HG02970 (cell line): ENCODE data around the gene SPAG6.

Experiments used
- ATAC-seq: cut with Tn5 transposase; IDR thresholded peaks from one replicate; pipeline ENCODE4 v1.9.1; 2021; ENCODE audit warnings: mild to moderate bottlenecking, moderate library complexity, moderate number of reproducible peaks; ENCODE audit not compliant: unreplicated experiment, low FRiP score

Gene SPAG6

GRCh38 chr10:22455068-22455857, 110.0 kb downstream of the SPAG6 start:
- no peak for ATAC-seq

DNA sequence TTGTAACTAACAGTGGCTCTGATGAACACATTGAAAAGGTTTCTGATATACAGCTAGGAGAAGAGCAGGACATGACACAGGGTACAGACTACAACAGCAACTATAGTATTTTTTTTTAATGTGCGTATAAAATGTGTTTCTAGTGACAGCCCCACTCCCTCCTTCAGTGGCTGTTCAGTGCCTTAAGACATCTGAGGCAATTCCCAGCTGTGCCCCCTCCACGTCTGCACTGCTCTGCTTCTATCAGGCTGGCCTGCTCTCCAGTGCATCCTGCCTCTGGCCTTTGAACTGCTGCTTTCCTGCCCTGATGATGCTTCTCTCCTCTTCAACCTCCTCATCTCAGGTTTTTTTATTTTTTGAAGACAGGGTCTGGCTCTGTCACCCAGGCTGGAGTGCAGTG, 111.2 kb downstream of the SPAG6 start:
- no peak for ATAC-seq

DNA sequence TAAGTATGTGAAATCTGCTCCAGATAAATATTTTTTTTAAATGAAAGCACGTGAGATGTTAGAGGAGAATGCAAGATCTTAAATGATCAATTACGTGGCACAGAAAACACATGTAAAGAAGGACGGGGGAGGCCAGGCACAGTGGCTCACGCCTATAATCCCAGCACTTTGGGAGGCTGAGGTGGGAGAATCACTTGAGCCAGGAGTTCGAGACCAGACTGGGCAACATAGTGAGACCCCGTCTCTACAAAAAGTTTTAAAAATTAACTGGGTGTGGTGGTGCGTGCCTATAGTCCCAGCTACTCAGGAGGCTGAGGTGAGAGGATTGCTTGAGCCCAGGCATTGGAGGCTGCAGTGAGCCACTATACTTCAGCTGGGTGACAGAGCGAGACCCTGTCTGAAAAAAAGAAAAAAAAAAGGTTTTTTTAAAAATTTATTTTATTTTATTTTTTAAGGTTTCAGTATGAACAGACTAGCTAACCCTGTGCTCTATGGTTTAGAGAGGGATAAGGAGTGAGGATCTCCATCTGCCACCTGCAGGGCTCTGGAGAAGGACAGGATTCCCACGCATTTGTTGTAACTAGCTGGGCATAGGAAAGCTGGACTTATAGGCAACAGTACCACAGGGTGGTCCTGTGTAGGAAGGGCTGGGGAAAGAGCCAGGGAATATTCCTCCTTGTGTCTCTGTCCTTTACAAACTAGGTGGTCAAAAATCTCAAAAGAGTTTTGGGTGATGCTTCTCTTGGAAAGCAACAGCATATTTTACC, 113.2 kb downstream of the SPAG6 start:
- no peak for ATAC-seq

DNA sequence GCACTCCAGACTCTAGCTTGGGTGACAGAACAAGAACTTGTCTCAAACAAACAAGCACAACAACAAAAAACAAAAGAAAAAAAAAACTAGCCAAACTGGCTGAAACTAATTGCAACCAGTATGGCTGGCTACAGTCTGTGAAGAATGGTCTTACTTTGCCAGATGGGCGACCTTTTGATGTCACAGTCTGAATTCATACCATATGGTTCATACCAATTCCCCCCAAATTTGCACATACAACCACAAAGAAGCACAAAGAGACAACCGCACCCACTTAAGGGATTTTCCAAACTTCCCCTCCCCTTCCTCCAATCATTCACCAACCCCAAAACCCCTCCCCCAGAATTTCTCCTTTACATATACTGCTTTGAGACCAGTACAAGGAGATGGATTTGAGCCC, 114.2 kb downstream of the SPAG6 start:
- ATAC-seq = no peak

DNA sequence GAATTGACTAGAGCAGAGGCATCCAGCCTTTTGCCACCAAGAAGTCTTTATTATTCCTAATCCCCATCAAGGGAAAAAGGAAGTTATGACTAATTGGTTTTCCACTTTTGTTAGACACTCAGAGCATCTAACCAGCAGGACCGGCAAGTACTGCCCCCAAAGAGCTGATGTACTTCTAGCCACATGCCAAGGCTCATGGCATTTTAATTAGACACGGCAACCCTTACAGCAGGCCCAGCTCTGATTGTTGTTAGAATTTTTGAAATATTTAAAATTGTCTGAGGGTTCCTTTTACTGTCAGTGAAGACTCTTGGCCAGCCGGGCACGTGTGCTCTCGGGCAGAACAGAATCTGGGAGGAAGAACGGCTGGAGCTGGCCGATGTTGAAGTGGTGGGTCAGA, 114.8 kb downstream of the SPAG6 start:
- ATAC-seq = no peak

DNA sequence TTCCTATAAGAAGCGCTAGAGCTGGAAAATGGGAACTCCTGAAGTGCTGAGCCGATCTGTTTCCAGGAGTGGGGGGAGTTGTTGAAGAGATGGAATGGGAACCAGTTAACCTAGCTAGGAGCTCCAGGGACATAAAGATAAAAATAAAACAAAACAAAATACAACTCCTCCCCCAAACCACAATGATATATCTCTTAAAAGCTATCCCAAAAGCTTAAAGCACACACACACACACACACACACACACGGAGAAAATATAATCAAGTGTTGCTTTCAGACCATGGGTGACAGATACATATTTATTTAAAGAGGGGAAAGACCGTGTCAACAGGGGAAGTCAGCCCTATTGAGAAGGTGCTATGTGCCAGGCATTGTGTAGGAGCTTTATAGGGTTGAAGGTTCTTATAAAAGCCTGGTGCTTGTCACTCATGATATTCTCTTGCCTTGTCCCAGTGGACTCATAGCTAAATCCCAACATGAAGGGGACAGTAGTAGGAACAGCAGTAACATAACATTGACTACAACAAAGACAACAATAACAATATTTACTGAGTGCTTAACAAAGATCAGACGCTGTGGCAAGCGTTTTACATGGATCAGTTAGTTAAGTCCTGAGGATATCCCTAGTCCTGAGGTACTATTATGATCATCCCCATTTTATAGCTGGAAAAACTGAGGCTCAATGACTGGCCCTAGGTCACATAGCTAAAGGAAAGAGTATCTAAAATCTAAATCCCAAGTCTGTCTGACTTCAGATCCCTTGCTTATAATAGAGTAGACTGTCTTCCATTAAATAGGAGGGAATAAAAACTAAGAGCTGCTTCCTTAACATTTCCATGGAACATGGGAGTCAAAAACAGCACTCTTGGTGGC, 115.5 kb downstream of the SPAG6 start:
- ATAC-seq = no peak

DNA sequence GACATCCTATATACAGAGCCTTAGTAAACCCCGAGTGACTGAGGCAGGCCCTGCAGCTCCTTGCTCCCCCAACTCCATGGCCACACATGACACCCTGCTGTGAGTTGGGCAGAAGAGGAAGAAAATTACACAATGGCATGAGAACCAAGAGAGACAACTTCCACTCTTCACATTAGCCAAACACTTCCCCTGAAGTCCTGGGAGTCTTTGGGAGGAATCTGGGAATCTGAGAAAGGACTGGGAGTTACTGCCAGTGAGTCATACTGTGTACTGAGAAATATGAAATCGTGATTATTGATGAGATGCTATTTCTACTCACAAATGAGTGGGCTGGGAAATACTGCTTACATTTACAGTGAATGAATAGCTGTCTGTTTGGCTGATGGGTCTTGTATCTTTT, 116.6 kb downstream of the SPAG6 start:
- no peak for ATAC-seq

DNA sequence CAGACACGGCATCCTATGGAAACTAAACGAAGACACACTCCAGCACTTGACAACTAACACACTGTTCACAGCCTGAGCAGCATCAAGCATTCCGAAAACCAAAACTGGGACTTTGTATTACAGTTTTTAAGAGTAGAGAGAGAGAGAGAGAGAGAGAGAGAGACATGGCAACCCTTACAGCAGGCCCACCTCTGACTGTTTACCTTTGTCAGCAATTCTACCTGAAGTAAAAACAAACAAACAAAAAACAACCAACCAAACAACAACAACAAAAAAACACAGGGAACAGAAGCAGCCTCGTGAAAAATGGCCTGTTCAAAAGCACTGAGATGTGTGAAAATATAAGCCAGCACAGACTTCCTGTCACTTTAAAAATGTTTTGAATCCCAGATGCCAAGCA, 118.0 kb downstream of the SPAG6 start:
- ATAC-seq = no peak

DNA sequence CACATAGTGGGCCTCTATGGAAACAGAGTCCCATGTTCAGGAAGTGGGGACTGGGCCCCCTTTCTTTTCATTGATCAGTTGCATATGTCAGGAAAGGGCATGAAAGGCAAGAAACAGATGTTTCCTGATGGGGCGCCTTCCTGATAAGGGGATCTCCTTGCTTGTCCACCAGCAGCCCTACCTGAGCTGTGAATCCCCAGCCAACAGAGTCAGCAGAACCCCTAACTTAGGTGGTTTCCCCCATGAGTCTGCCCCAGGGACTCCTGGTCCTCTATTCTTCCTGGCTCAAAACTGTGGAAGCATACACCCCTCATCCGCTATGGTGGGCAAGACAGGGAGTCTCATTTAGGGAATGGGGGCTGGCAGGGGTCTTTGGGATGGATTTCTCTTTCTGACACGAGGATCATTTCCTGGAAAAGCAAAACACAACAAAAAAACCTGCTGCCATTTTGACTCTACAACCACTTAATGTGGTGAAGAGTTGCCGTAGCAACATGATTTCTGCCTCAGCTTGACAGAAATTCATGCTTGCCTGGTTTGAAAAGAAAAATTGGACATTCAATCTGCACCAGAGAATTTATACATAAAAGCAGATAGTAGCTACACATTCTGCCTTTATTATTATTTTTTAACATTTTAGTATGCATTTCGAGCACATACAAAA, 119.8 kb downstream of the SPAG6 start:
- no peak for ATAC-seq

GRCh38 chr10:22466763-22467334, 121.6 kb downstream of the SPAG6 start:
- no peak for ATAC-seq
